NCI-H1048 (cell line): ENCODE measurements around the gene CDR2L.
A peak's percentile ranks its signal among the peaks of the same experiment; 100 is the strongest.
"Not testable (repeated sequence)": the region's sequence is repeated elsewhere in the genome, so short reads cannot be mapped to it uniquely, and the experiment has no call there.

Experiments used
- DNase-seq: peaks from one replicate; lab custom pipeline; 2025; lab: John Stamatoyannopoulos, UW

CDR2L gene

GRCh38 chr17:75011401-75012095 lies 24.1 kb downstream of the CDR2L start:
- no peak for DNase-seq

GRCh38 chr17:75012096-75012345 lies 24.6 kb downstream of the CDR2L start:
- no peak for DNase-seq

- peak; percentile 75 for DNase-seq
Measured at GRCh38 chr17:75012346-75013091, 25.1 kb downstream of the CDR2L start, which contains the start of gene MRPL58. Gene MRPL58, plus strand, starts transcription at chr17:75012670. Its CDS starts 17 bp downstream, at chr17:75012687.

GRCh38 chr17:75013092-75013559 lies 25.7 kb downstream of the CDR2L start:
- DNase-seq, result no peak

GRCh38 chr17:75019146-75019545 lies 31.7 kb downstream of the CDR2L start:
- no peak for DNase-seq

GRCh38 chr17:75019710-75020109 lies 32.3 kb downstream of the CDR2L start:
- no peak for DNase-seq

- DNase-seq, result no peak
Measured at GRCh38 chr17:75020331-75021110, 33.1 kb downstream of the CDR2L start.

GRCh38 chr17:75024686-75025397 lies 37.4 kb downstream of the CDR2L start:
- DNase-seq, result no peak

GRCh38 chr17:75025398-75025734 lies 37.9 kb downstream of the CDR2L start:
- not testable (repeated sequence) for DNase-seq

GRCh38 chr17:75026650-75027049 lies 39.2 kb downstream of the CDR2L start:
- not testable (repeated sequence) for DNase-seq

GRCh38 chr17:75030161-75030560 lies 42.7 kb downstream of the CDR2L start:
- no peak for DNase-seq

GRCh38 chr17:75031972-75032719 lies 44.7 kb downstream of the CDR2L start:
- DNase-seq, result no peak

- DNase-seq, result no peak
Measured at GRCh38 chr17:75032720-75033280, 45.4 kb downstream of the CDR2L start.

- peak; percentile 51 for DNase-seq
Measured at GRCh38 chr17:75033346-75034235, 46.2 kb downstream of the CDR2L start.

- DNase-seq, result no peak
Measured at GRCh38 chr17:75034236-75034908, 46.9 kb downstream of the CDR2L start.

GRCh38 chr17:75036643-75037268 lies 49.3 kb downstream of the CDR2L start:
- no peak for DNase-seq

- no peak for DNase-seq
Measured at GRCh38 chr17:75039238-75039637, 51.8 kb downstream of the CDR2L start.

- no peak for DNase-seq
Measured at GRCh38 chr17:75041656-75042280, 54.3 kb downstream of the CDR2L start.

- not testable (repeated sequence) for DNase-seq
Measured at GRCh38 chr17:75043789-75044188, 56.4 kb downstream of the CDR2L start.
